K562 (cell line): ENCODE data around the gene SLC12A9. TPM values are rescaled to one million over a fixed set of nuclear protein-coding genes. Genes with fewer than 3 reads are reported as not detected.

Experiments used
- ATF2 ChIP-seq: sonication (generic); formaldehyde crosslinking; IDR thresholded peaks from 2 replicates; pipeline ENCODE4 v1.8.1; 2022; ENCODE audit warnings: missing genetic modification reagents
- ATF6 ChIP-seq: sonication (generic); formaldehyde crosslinking; IDR thresholded peaks from 2 replicates; pipeline ENCODE4 v1.4.0; 2020; ENCODE audit warnings: mild to moderate bottlenecking, missing genetic modification reagents
- BHLHE40 ChIP-seq: IDR thresholded peaks from 2 replicates; pipeline ENCODE4 v1.6.1; 2011; ENCODE audit warnings: low read length, improper control_type of control experiment
- C11orf30 ChIP-seq: fragments of 450-650 bp; IDR thresholded peaks from 2 replicates; pipeline ENCODE4 v1.6.1; 2016; ENCODE audit warnings: low read depth, mild to moderate bottlenecking
- CREB3 ChIP-seq: fragments of 450-650 bp; conservative IDR thresholded peaks from 2 replicates; pipeline ENCODE4 v1.6.1; 2016; ENCODE audit warnings: missing genetic modification characterization, low read depth, mild to moderate bottlenecking, missing compliant biosample characterization, moderate library complexity
- CREM ChIP-seq: IDR thresholded peaks from 2 replicates; pipeline ENCODE4 v1.6.1; 2014; ENCODE audit warnings: antibody characterized with exemption, low read depth
- HMGN3 ChIP-seq: IDR thresholded peaks from 2 replicates; pipeline ENCODE4 v1.6.1; 2011; ENCODE audit warnings: borderline replicate concordance, low read depth, mild to moderate bottlenecking, mixed read lengths, low read length; ENCODE audit not compliant: insufficient read length; ENCODE audit errors: extremely low read depth
- IRF9 ChIP-seq: fragments of 450-650 bp; IDR thresholded peaks from 2 replicates; pipeline ENCODE4 v1.6.1; 2016; ENCODE audit warnings: missing biosample characterization, missing genetic modification characterization
- JUNB ChIP-seq: fragments of 450-650 bp; formaldehyde crosslinking; conservative IDR thresholded peaks from 2 replicates; pipeline ENCODE4 v1.4.0; 2020; ENCODE audit warnings: mild to moderate bottlenecking
- MCM5 ChIP-seq: fragments of 450-650 bp; IDR thresholded peaks from 2 replicates; pipeline ENCODE4 v1.6.1; 2016; ENCODE audit warnings: low read depth
- MITF ChIP-seq: IDR thresholded peaks from 2 replicates; pipeline ENCODE4 v1.6.1; 2014; ENCODE audit warnings: antibody characterized with exemption
- MXI1 ChIP-seq: IDR thresholded peaks from 2 replicates; pipeline ENCODE4 v1.6.1; 2011; ENCODE audit warnings: low read depth, mild to moderate bottlenecking, improper control_type of control experiment, low read length
- NEUROD1 ChIP-seq: fragments of 150-350 bp; IDR thresholded peaks from 2 replicates; pipeline ENCODE4 v1.6.1; 2014; ENCODE audit warnings: borderline replicate concordance, low read length, low read depth; ENCODE audit not compliant: partially characterized antibody
- OTX1 ChIP-seq: fragments of 450-650 bp; formaldehyde crosslinking; IDR thresholded peaks from 2 replicates; pipeline ENCODE4 v1.4.0; 2022; ENCODE audit warnings: mild to moderate bottlenecking
- SNIP1 ChIP-seq: fragments of 450-650 bp; IDR thresholded peaks from 2 replicates; pipeline ENCODE4 v1.7.1; 2017; ENCODE audit warnings: low read depth, mild to moderate bottlenecking
- TAF9B ChIP-seq: fragments of 450-650 bp; IDR thresholded peaks from 2 replicates; pipeline ENCODE4 v1.6.1; 2018; ENCODE audit warnings: mild to moderate bottlenecking; ENCODE audit not compliant: partially characterized antibody
- ZNF212 ChIP-seq: fragments of 450-650 bp; formaldehyde crosslinking; IDR thresholded peaks from 2 replicates; pipeline ENCODE4 v1.4.0; 2020; ENCODE audit warnings: mild to moderate bottlenecking
- polyA plus RNA-seq, 8 experiments: library from polyadenylated mRNA; depleted of rRNA in 4 of 8; stranded (reverse) in 5 of 8; unstranded in 3 of 8; fragments of >200 nt; fragmentation: Nextera tagmentation in 2 of 8; fragmentation: Illumina TruSeq in 1 of 8; extraction: Ambion mirVana in 2 of 8; extraction: Trizol in 1 of 8; gene quantifications; 2 replicates each; pipeline versions ENCODE4 v1.2.1 to v1.2.3, GENCODE V29; 2011 to 2014; ENCODE audit warnings: inconsistent platforms in 1 of 8, missing spikeins in 1 of 8
- total RNA-seq, 7 experiments: library from RNA; depleted of rRNA in 6 of 7; stranded (reverse); fragments of >200 nt in 6 of 7; fragmentation: Illumina TruSeq in 2 of 7; extraction: Trizol in 2 of 7; gene quantifications; 2 replicates each; pipeline versions ENCODE4 v1.2.1 to v1.2.3, GENCODE V29; 2011 to 2021; ENCODE audit warnings: low replicate concordance in 1 of 7
- TF ChIP-seq, protein P1 (sequence below): fragments of 450-650 bp; IDR thresholded peaks from 2 replicates; pipeline ENCODE4 v1.6.1; 2016; ENCODE audit warnings: borderline replicate concordance

The SLC12A9 gene
- total and polyA plus RNA-seq, 9 of the 15 experiments (the other 6 are each of a cell fraction or from before 2014, with no cell fraction given), result 0.06 to 20.2 (median 10.7) TPM

DNA sequence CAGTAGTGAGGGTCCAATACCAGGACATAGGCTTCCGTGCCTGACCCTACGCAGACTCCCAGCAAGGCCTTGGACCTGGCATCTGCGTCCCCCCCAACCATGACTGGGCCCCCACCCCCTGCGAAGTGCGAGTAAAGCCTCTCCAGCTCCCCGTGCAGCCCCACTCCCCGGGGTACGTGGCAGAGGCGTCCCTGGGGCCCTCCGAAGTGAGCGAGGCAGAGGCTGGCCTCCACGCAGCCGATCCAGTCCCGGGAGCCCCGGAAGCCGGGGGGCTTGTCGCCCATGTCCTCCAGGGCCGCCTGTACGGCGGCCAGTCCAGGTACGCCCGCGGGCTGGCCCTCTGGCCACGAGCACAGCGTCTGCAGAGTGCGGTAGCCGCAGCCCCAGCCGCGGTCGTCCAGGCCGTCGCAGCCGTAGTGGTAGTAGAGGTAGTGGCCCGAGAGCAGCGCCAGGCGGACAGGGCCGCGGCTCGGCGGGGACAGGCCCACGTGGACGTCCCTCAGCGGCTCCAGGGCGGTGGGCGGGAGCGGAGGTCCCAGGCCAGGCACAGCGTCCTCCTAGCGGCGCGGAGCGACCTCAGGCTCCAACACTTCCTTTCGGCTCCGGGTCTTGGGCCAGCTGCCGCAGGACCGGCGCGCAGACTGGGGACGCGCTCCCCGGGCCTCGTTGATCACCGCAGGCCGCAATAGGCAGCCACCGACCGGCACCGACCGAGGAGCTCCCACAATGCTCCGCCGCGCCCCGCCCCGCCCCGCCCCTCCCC lies 36.7 kb downstream of the SLC12A9 start, which contains the start of gene UFSP1 (continued):
- no peak for TF ChIP-seq JUNB (CRISPR knock-in tag)
- TF ChIP-seq, protein P1, sequence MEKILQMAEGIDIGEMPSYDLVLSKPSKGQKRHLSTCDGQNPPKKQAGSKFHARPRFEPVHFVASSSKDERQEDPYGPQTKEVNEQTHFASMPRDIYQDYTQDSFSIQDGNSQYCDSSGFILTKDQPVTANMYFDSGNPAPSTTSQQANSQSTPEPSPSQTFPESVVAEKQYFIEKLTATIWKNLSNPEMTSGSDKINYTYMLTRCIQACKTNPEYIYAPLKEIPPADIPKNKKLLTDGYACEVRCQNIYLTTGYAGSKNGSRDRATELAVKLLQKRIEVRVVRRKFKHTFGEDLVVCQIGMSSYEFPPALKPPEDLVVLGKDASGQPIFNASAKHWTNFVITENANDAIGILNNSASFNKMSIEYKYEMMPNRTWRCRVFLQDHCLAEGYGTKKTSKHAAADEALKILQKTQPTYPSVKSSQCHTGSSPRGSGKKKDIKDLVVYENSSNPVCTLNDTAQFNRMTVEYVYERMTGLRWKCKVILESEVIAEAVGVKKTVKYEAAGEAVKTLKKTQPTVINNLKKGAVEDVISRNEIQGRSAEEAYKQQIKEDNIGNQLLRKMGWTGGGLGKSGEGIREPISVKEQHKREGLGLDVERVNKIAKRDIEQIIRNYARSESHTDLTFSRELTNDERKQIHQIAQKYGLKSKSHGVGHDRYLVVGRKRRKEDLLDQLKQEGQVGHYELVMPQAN, result peak; percentile 96
- TF ChIP-seq OTX1, result peak; percentile 54; the same call in 1 of the 2 replicates
- no peak for TF ChIP-seq SNIP1
- TF ChIP-seq ATF2 (CRISPR knock-in tag), result no peak
- no peak for TF ChIP-seq BHLHE40
- 0 out of 2 replicates have a peak, but pooled peaks have one; percentile 8 for TF ChIP-seq C11orf30
- peak; percentile 50 for TF ChIP-seq HMGN3
- peak; percentile 83; the same call in 1 of the 2 replicates for TF ChIP-seq MXI1
- peak; percentile 97; the same call in 1 of the 2 replicates for TF ChIP-seq ATF6 (CRISPR knock-in tag)
- TF ChIP-seq MITF, result no peak; the same call in 1 of the 2 replicates
- peak; percentile 9 for TF ChIP-seq NEUROD1
- TF ChIP-seq MCM5, result no peak
- no peak for TF ChIP-seq TAF9B
- TF ChIP-seq CREM, result peak; percentile 53
- TF ChIP-seq ZNF212 (CRISPR knock-in tag), result no peak
- TF ChIP-seq CREB3, result no peak
- TF ChIP-seq IRF9 (tag), result no peak
